A549 (cell line): Measurements from ENCODE around the gene ESYT2.
"Not testable (repeated sequence)": the region's sequence is repeated elsewhere in the genome, so short reads cannot be mapped to it uniquely, and the experiment has no call there.

ENCODE experiments used
- EP300 ChIP-seq, 2 experiments: fragments of >200 bp; sonication (Bioruptor Twin); formaldehyde crosslinking; IDR thresholded peaks; 2 replicates in 1 of 2; 3 replicates in 1 of 2; pipeline ENCODE4 v1.6.1; 2016 to 2017
- RNF2 ChIP-seq: fragments of 200-600 bp; sonication (generic); IDR thresholded peaks from 2 replicates; pipeline ENCODE4 v1.6.1; 2016; ENCODE audit warnings: low read depth, mild to moderate bottlenecking, antibody characterized with exemption, moderate library complexity, borderline replicate concordance
- TF ChIP-seq, protein P1 (sequence below): fragments of >200 bp; sonication (Bioruptor Twin); formaldehyde crosslinking; IDR thresholded peaks from 3 replicates; pipeline ENCODE4 v1.5.1; 2016
- TF ChIP-seq, protein P2 (sequence below): fragments of 200-600 bp; sonication (generic); IDR thresholded peaks from 2 replicates; pipeline ENCODE4 v1.6.1; 2016; ENCODE audit warnings: antibody characterized with exemption, mild to moderate bottlenecking, moderate library complexity

DNA sequence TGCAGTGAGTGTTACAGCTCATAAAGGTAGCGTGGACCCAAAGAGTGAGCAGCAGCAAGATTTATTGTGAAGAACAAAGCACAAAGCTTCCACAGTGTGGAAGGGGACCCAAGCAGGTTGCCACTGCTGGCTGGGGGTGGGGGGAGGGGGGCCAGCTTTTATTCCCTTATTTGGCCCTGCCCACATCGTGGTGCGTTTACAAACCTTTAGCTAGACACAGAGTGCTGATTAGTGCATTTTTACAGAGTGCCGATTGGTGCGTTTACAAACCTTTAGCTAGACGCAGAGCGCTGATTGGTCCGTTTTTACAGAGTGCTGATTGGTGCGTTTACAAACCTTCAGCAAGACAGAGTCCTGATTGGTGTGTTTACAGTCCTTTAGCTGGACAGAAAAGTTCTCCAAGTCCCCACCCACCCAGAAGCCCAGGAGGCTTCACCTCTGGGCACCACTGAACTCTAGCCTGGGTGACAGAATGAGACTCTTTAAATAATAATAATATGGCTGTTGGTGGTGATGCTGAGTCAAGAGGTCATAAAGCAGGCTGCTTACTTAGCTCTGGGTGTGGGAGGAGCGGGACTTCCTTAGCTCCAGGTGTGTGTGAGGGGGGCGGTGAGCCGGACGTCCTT lies 33.8 kb upstream of the ESYT2 start:
- TF ChIP-seq, protein P1, sequence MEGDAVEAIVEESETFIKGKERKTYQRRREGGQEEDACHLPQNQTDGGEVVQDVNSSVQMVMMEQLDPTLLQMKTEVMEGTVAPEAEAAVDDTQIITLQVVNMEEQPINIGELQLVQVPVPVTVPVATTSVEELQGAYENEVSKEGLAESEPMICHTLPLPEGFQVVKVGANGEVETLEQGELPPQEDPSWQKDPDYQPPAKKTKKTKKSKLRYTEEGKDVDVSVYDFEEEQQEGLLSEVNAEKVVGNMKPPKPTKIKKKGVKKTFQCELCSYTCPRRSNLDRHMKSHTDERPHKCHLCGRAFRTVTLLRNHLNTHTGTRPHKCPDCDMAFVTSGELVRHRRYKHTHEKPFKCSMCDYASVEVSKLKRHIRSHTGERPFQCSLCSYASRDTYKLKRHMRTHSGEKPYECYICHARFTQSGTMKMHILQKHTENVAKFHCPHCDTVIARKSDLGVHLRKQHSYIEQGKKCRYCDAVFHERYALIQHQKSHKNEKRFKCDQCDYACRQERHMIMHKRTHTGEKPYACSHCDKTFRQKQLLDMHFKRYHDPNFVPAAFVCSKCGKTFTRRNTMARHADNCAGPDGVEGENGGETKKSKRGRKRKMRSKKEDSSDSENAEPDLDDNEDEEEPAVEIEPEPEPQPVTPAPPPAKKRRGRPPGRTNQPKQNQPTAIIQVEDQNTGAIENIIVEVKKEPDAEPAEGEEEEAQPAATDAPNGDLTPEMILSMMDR: not testable (repeated sequence)
- not testable (repeated sequence) for TF ChIP-seq EP300 (IDR thresholded peaks at IDR 0.05); RNF2
- TF ChIP-seq, protein P2, sequence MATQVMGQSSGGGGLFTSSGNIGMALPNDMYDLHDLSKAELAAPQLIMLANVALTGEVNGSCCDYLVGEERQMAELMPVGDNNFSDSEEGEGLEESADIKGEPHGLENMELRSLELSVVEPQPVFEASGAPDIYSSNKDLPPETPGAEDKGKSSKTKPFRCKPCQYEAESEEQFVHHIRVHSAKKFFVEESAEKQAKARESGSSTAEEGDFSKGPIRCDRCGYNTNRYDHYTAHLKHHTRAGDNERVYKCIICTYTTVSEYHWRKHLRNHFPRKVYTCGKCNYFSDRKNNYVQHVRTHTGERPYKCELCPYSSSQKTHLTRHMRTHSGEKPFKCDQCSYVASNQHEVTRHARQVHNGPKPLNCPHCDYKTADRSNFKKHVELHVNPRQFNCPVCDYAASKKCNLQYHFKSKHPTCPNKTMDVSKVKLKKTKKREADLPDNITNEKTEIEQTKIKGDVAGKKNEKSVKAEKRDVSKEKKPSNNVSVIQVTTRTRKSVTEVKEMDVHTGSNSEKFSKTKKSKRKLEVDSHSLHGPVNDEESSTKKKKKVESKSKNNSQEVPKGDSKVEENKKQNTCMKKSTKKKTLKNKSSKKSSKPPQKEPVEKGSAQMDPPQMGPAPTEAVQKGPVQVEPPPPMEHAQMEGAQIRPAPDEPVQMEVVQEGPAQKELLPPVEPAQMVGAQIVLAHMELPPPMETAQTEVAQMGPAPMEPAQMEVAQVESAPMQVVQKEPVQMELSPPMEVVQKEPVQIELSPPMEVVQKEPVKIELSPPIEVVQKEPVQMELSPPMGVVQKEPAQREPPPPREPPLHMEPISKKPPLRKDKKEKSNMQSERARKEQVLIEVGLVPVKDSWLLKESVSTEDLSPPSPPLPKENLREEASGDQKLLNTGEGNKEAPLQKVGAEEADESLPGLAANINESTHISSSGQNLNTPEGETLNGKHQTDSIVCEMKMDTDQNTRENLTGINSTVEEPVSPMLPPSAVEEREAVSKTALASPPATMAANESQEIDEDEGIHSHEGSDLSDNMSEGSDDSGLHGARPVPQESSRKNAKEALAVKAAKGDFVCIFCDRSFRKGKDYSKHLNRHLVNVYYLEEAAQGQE: not testable (repeated sequence)
